ENCODE data around the gene OMD. TPM values are rescaled to one million over a fixed set of nuclear protein-coding genes. Genes with fewer than 3 reads are reported as not detected.
A peak's percentile ranks its signal among the peaks of the same experiment; 100 is the strongest.

OMD gene
- total and polyA plus RNA-seq, 10 donors: 0.10 to 1.0 (median 0.61) TPM; not detected in 1

DNA sequence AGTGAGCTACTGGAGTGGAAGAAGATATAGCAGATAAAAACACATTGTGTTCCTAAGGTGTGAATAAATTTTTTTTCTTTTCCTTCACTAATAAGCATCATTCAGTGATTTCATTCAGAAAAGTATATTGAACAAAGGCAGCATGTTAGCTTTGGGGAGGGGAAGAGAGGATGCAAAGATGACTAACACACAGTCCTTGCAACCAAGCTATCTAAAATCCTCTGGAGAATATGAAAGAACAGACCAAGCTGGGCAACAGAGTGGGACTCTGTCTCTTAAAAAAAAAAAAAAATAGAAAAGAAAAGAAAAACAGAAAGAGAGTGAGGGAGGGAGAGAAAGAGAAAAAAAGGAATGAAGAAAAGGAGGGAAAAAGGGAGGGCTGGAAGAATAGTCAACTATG lies 22.3 kb upstream of the OMD start:
- no peaks in the 10 kb centered on the region for H3K36me3 ChIP-seq
- intact Hi-C loops (cut with DNase I; ENCODE audit: low total_unique reads): no loop called here
- TF ChIP-seq, protein P1, sequence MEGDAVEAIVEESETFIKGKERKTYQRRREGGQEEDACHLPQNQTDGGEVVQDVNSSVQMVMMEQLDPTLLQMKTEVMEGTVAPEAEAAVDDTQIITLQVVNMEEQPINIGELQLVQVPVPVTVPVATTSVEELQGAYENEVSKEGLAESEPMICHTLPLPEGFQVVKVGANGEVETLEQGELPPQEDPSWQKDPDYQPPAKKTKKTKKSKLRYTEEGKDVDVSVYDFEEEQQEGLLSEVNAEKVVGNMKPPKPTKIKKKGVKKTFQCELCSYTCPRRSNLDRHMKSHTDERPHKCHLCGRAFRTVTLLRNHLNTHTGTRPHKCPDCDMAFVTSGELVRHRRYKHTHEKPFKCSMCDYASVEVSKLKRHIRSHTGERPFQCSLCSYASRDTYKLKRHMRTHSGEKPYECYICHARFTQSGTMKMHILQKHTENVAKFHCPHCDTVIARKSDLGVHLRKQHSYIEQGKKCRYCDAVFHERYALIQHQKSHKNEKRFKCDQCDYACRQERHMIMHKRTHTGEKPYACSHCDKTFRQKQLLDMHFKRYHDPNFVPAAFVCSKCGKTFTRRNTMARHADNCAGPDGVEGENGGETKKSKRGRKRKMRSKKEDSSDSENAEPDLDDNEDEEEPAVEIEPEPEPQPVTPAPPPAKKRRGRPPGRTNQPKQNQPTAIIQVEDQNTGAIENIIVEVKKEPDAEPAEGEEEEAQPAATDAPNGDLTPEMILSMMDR (IDR thresholded peaks at IDR 0.05 in 8 of 11, conservative IDR thresholded peaks at IDR 0.05 in 3 of 11): no peak
- TF ChIP-seq POLR2AphosphoS5 (IDR thresholded peaks at IDR 0.05) (no peak), POLR2A (IDR thresholded peaks at IDR 0.05) (no peak)
- H3K9me3 ChIP-seq: peaks cover 0 to 5% (median 0%) of the 10 kb centered on the region in 8 donors
- H3K27ac ChIP-seq: no peak overlapping the region
- no peak overlapping the region for H3K4me3 ChIP-seq
- H3K4me1 ChIP-seq: no peaks in the 10 kb centered on the region
- no peaks in the 10 kb centered on the region for H3K27me3 ChIP-seq (replicated peaks in 1 of 7)
- DNase-seq: no peak

DNA sequence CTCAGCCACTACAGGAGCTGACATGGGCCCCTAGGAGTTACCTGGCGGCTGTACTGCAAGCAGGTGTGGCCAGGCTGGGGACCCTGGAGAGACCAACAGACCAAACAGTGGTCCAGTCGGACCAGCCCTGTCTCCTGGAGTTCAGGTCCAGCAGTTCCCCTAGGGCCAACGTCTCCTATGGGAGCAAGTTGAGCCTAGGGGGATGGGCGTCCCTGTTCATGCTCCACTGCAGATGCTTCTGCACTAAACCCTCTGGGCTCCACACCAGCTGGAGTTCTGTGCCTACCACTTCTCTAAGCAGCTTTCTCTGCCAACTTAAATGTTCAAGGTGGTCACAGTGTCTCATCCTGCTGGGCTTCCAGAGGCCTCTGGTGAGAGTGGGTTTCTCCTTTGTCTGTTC lies 20.6 kb upstream of the OMD start:
- Histone ChIP-seq H3K4me3 (no peak overlapping the region), H3K4me1 (peaks cover 0 to 2% (median 0%) of the 10 kb centered on the region in 6 donors), H3K9me3 (no peaks in the 10 kb centered on the region), H3K27me3 (replicated peaks in 1 of 7) (no peaks in the 10 kb centered on the region), H3K27ac (no peak overlapping the region), H3K36me3 (no peaks in the 10 kb centered on the region)
- 82 to 94% (median 87%) methylated on average over 3 to 4 of the region's 4 CpGs for WGBS, 5 donors
- TF ChIP-seq, protein P1 (IDR thresholded peaks at IDR 0.05 in 8 of 11, conservative IDR thresholded peaks at IDR 0.05 in 3 of 11): no peak
- TF ChIP-seq POLR2A (IDR thresholded peaks at IDR 0.05): no peak
- TF ChIP-seq POLR2AphosphoS5 (IDR thresholded peaks at IDR 0.05): no peak
- intact Hi-C loops (cut with DNase I; ENCODE audit: low total_unique reads): no loop called here
- DNase-seq: no peak

DNA sequence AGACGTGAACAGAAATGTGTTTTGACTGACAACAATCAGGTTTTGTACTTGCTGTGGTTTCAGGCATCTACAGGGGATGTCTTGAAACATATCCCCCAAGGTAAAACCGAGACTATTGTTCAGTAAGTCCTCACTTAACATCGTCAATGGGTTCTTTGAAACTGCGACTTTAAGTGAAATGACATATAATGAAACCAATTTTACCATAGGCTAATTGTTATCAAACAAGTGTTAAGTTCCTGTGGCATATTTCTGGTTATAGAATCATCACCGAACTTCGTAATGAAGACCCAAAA lies 16.4 kb upstream of the OMD start:
- Histone ChIP-seq H3K27me3 (replicated peaks in 1 of 7) (no peaks in the 10 kb centered on the region), H3K4me3 (no peak overlapping the region), H3K4me1 (peaks cover 0 to 7% (median 0%) of the 10 kb centered on the region in 6 donors), H3K27ac (peak overlapping the region in 4 of 8 donors; percentile 2 to 46 (median 32)), H3K36me3 (no peaks in the 10 kb centered on the region), H3K9me3 (no peaks in the 10 kb centered on the region)
- intact Hi-C loops (cut with DNase I; ENCODE audit: low total_unique reads): no loop called here
- DNase-seq: no peak
- WGBS, 5 donors: 68 to 75% (median 73%) methylated on average over 6 of the region's 6 CpGs
- TF ChIP-seq POLR2AphosphoS5 (IDR thresholded peaks at IDR 0.05) (no peak), POLR2A (IDR thresholded peaks at IDR 0.05) (no peak)
- TF ChIP-seq, protein P1 (IDR thresholded peaks at IDR 0.05 in 8 of 11, conservative IDR thresholded peaks at IDR 0.05 in 3 of 11): no peak

DNA sequence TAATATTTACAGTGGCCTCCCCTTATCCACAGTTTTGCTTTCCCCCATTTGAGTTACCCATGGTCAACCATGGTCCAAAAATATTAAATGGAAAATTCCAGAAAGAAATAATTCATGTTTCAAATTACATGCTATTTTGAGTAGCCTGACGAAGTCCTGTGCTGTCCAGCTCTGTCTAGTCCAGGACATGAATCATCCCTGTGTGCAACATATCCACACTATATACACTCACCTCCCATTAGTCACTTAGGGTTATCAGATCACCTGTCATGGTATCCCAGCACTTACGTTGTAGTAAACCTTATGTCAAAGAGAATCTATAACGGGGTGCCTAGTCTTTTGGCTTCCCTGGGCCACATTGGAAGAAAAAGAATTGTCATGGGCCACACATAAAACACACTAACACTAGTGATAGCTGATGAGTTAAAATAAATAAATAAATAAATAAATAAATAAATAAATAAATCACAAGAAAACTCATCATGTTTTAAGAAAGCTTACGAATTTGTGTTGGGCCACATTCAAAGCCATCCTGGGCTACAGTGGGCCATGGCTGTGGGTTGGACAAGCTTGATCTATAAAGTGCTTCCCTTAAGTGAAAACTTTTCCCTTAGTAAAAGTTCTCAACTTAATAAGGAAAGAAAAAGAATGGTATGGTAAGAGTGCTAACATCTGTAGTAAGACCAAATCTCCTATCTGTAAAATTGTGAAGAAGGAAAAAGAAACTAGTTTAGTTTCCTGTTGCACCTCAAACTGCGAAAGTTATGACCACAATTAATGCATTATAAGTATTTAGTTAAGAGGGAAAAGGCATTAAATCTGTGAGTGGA lies 15.9 kb upstream of the OMD start:
- TF ChIP-seq, protein P1 (IDR thresholded peaks at IDR 0.05 in 8 of 11, conservative IDR thresholded peaks at IDR 0.05 in 3 of 11): no peak
- 85 to 88% (median 87%) methylated on average over 5 of the region's 5 CpGs for WGBS, 5 donors
- no peak for DNase-seq
- no peaks in the 10 kb centered on the region for H3K9me3 ChIP-seq
- no peak overlapping the region for H3K4me3 ChIP-seq
- intact Hi-C loops (cut with DNase I; ENCODE audit: low total_unique reads): loop anchor here (10.0 kb wide), 1 partner anchor 305 kb away; no protein-coding TSS in a partner anchor
- no peaks in the 10 kb centered on the region for H3K27me3 ChIP-seq (replicated peaks in 1 of 7)
- no peaks in the 10 kb centered on the region for H3K36me3 ChIP-seq
- H3K27ac ChIP-seq: peak overlapping the region in 4 of 8 donors; percentile 2 to 46 (median 32)
- H3K4me1 ChIP-seq: peaks cover 0 to 7% (median 0%) of the 10 kb centered on the region in 6 donors
